Measurements from ENCODE around the gene CIAO3.

The CIAO3 gene

DNA sequence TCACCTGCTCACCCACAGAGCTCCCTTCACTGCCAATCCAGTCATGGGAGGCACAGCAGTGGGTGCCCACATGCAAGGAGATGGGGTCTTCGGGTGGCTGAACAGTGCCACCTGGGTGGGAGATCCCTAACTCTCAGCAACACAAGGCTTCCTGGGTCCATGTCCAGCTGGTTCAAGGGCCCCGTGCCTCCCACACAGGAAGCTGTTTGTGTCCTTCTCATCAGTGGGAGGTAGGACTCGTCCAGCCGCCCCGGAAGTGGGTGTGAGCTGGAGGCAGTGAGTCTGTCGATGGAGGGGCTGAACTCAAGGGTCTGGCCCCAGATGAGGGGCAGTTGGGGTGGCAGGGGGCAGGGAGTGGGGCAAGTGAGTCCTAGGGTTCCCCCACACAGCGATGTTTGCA lies 36.8 kb downstream of the CIAO3 start:
- H2BK5ac ChIP-seq (ENCODE audit: low read length) = peak overlapping the region; percentile 75
- H3K4me3 ChIP-seq (ENCODE audit: low read length in 2 of 2) = peak overlapping the region in 1 of 2 donors; percentile 64
- DNase-seq (ENCODE audit: low spot score) = no peak
- H3K9me3 ChIP-seq (replicated peaks in 1 of 2; ENCODE audit: control insufficient read depth in 2 of 2, insufficient read depth in 1 of 2, low read depth in 1 of 2, low read length in 2 of 2) = no peaks in the 10 kb centered on the region
- H3K36me3 ChIP-seq (replicated peaks in 1 of 2; ENCODE audit: control insufficient read depth in 2 of 2, insufficient read depth in 2 of 2, low read length in 2 of 2) = no peaks in the 10 kb centered on the region
- no CpG with 5 or more reads among the region's 7 CpGs for WGBS, 2 donors (ENCODE audit: extremely low coverage in 2 of 2, insufficient read length in 2 of 2, insufficient replicate concordance in 1 of 2)
- peaks cover 41 to 95% (median 51%) of the 10 kb centered on the region in 3 experiments for H3K27me3 ChIP-seq (ENCODE audit: control insufficient read depth in 3 of 3, insufficient read depth in 3 of 3, low read depth in 1 of 3, low read length in 3 of 3)
- no peak overlapping the region for H2AFZ ChIP-seq (ENCODE audit: low read length)
- H3K9ac ChIP-seq (ENCODE audit: low read depth, low read length, poor library complexity) = no peak overlapping the region
- no peak overlapping the region for H3K18ac ChIP-seq (ENCODE audit: low read length)
- no peak overlapping the region for H3K4ac ChIP-seq (ENCODE audit: low read length)
- H3K4me1 ChIP-seq (ENCODE audit: control insufficient read depth in 2 of 2, insufficient read depth in 1 of 2, low read depth in 1 of 2, low read length in 2 of 2) = peaks cover under 1 to 29% of the 10 kb centered on the region in 2 donors
- no peak overlapping the region for H4K8ac ChIP-seq (ENCODE audit: low read depth, low read length)
- H4K91ac ChIP-seq (ENCODE audit: low read depth, low read length, poor library complexity) = no peak overlapping the region
- H2AK5ac ChIP-seq (ENCODE audit: low read depth, low read length) = no peak overlapping the region
- peak overlapping the region; percentile 17 for H2BK15ac ChIP-seq (ENCODE audit: low read length)
- no peak overlapping the region for H3K14ac ChIP-seq (ENCODE audit: low read length)
- no peak overlapping the region for H3K4me2 ChIP-seq (ENCODE audit: insufficient read depth, low read length, poor library complexity, severe bottlenecking)
- H2BK12ac ChIP-seq (ENCODE audit: low read length) = no peak overlapping the region
- peaks cover 2% of the 10 kb centered on the region for H3K79me1 ChIP-seq (ENCODE audit: low read depth, low read length)
- peak overlapping the region; percentile 76 for H2BK120ac ChIP-seq (ENCODE audit: low read depth, low read length)
- H3K23ac ChIP-seq (ENCODE audit: low read depth, low read length, poor library complexity) = peak overlapping the region; percentile 91
- no peak overlapping the region for H3K27ac ChIP-seq (replicated peaks; ENCODE audit: low read length)

DNA sequence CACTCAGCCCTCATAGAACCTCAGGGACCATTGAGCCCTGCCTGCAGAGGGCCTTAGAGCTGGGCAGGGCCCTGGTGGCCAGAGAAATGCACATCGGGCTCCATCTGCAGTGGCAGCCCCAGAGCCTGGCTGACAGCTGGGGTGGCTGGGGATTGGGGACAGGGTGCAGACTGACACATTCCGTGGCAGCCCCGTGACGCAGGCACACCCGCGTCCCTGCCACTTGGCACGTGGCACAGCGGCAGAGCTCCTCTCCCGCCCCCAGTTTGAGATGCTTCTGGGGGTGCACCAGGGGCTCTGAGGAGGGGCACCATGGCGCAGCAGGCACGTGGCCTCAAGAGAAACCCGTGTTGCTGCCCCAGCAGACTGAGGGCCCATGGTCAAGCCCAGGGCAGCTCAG lies 37.4 kb downstream of the CIAO3 start:
- H3K4ac ChIP-seq (ENCODE audit: low read length) = no peak overlapping the region
- H2BK5ac ChIP-seq (ENCODE audit: low read length) = peak overlapping the region; percentile 75
- no peak overlapping the region for H3K4me3 ChIP-seq (ENCODE audit: low read length in 2 of 2)
- no peak overlapping the region for H2AFZ ChIP-seq (ENCODE audit: low read length)
- WGBS, 2 donors (ENCODE audit: extremely low coverage in 2 of 2, insufficient read length in 2 of 2, insufficient replicate concordance in 1 of 2) = no CpG with 5 or more reads among the region's 12 CpGs
- H2BK12ac ChIP-seq (ENCODE audit: low read length) = no peak overlapping the region
- no peak overlapping the region for H3K9ac ChIP-seq (ENCODE audit: low read depth, low read length, poor library complexity)
- peak overlapping the region; percentile 91 for H3K23ac ChIP-seq (ENCODE audit: low read depth, low read length, poor library complexity)
- H4K8ac ChIP-seq (ENCODE audit: low read depth, low read length) = no peak overlapping the region
- no peak for DNase-seq (ENCODE audit: low spot score)
- H2BK15ac ChIP-seq (ENCODE audit: low read length) = peak overlapping the region; percentile 17
- H3K9me3 ChIP-seq (replicated peaks in 1 of 2; ENCODE audit: control insufficient read depth in 2 of 2, insufficient read depth in 1 of 2, low read depth in 1 of 2, low read length in 2 of 2) = no peaks in the 10 kb centered on the region
- no peak overlapping the region for H3K4me2 ChIP-seq (ENCODE audit: insufficient read depth, low read length, poor library complexity, severe bottlenecking)
- no peak overlapping the region for H3K14ac ChIP-seq (ENCODE audit: low read length)
- no peak overlapping the region for H2BK120ac ChIP-seq (ENCODE audit: low read depth, low read length)
- no peaks in the 10 kb centered on the region for H3K36me3 ChIP-seq (replicated peaks in 1 of 2; ENCODE audit: control insufficient read depth in 2 of 2, insufficient read depth in 2 of 2, low read length in 2 of 2)
- H4K91ac ChIP-seq (ENCODE audit: low read depth, low read length, poor library complexity) = no peak overlapping the region
- H3K79me1 ChIP-seq (ENCODE audit: low read depth, low read length) = peaks cover 2% of the 10 kb centered on the region
- H3K4me1 ChIP-seq (ENCODE audit: control insufficient read depth in 2 of 2, insufficient read depth in 1 of 2, low read depth in 1 of 2, low read length in 2 of 2) = peaks cover 0 to 25% of the 10 kb centered on the region in 2 donors
- peaks cover 41 to 92% (median 51%) of the 10 kb centered on the region in 3 experiments for H3K27me3 ChIP-seq (ENCODE audit: control insufficient read depth in 3 of 3, insufficient read depth in 3 of 3, low read depth in 1 of 3, low read length in 3 of 3)
- no peak overlapping the region for H3K18ac ChIP-seq (ENCODE audit: low read length)
- no peak overlapping the region for H2AK5ac ChIP-seq (ENCODE audit: low read depth, low read length)
- no peak overlapping the region for H3K27ac ChIP-seq (replicated peaks; ENCODE audit: low read length)

DNA sequence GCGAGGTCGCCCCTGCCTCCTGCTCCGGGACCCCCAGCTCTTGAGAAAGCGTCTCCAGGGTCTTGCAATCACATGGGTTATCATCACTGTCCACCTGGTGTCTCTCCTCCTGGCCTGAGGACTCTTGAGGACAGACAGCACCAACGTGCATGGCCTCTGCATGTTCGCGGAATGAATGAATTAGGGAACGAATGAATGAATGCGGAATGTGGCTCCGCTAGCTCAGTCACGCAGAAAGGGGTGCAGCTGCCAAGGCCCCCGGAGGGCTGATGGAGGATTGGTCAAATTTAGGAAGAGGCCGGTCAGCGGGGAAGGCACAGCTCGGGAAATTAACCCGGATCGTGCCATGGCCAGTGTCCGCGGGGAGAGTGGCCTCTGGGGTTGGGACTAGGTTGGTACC lies 38.5 kb downstream of the CIAO3 start:
- H2BK120ac ChIP-seq (ENCODE audit: low read depth, low read length) = no peak overlapping the region
- no peak overlapping the region for H3K9ac ChIP-seq (ENCODE audit: low read depth, low read length, poor library complexity)
- peak overlapping the region; percentile 17 for H3K18ac ChIP-seq (ENCODE audit: low read length)
- H3K23ac ChIP-seq (ENCODE audit: low read depth, low read length, poor library complexity) = no peak overlapping the region
- peaks cover 2% of the 10 kb centered on the region for H3K79me1 ChIP-seq (ENCODE audit: low read depth, low read length)
- peak overlapping the region; percentile 53 for H2BK5ac ChIP-seq (ENCODE audit: low read length)
- H3K9me3 ChIP-seq (replicated peaks in 1 of 2; ENCODE audit: control insufficient read depth in 2 of 2, insufficient read depth in 1 of 2, low read depth in 1 of 2, low read length in 2 of 2) = no peaks in the 10 kb centered on the region
- no peak for DNase-seq (ENCODE audit: low spot score)
- H3K4ac ChIP-seq (ENCODE audit: low read length) = no peak overlapping the region
- H3K27ac ChIP-seq (replicated peaks; ENCODE audit: low read length) = no peak overlapping the region
- H2AFZ ChIP-seq (ENCODE audit: low read length) = no peak overlapping the region
- no peak overlapping the region for H3K14ac ChIP-seq (ENCODE audit: low read length)
- no peak overlapping the region for H4K8ac ChIP-seq (ENCODE audit: low read depth, low read length)
- H3K4me1 ChIP-seq (ENCODE audit: control insufficient read depth in 2 of 2, insufficient read depth in 1 of 2, low read depth in 1 of 2, low read length in 2 of 2) = peaks cover 0 to 25% of the 10 kb centered on the region in 2 donors
- no peak overlapping the region for H2BK15ac ChIP-seq (ENCODE audit: low read length)
- no peak overlapping the region for H3K4me2 ChIP-seq (ENCODE audit: insufficient read depth, low read length, poor library complexity, severe bottlenecking)
- H2BK12ac ChIP-seq (ENCODE audit: low read length) = no peak overlapping the region
- peak overlapping the region in 1 of 2 donors; percentile 59 for H3K4me3 ChIP-seq (ENCODE audit: low read length in 2 of 2)
- H4K91ac ChIP-seq (ENCODE audit: low read depth, low read length, poor library complexity) = no peak overlapping the region
- H2AK5ac ChIP-seq (ENCODE audit: low read depth, low read length) = no peak overlapping the region
- WGBS, 2 donors (ENCODE audit: extremely low coverage in 2 of 2, insufficient read length in 2 of 2, insufficient replicate concordance in 1 of 2) = no CpG with 5 or more reads among the region's 19 CpGs
- H3K36me3 ChIP-seq (replicated peaks in 1 of 2; ENCODE audit: control insufficient read depth in 2 of 2, insufficient read depth in 2 of 2, low read length in 2 of 2) = no peaks in the 10 kb centered on the region
- H3K27me3 ChIP-seq (ENCODE audit: control insufficient read depth in 3 of 3, insufficient read depth in 3 of 3, low read depth in 1 of 3, low read length in 3 of 3) = peaks cover 41 to 87% (median 44%) of the 10 kb centered on the region in 3 experiments

DNA sequence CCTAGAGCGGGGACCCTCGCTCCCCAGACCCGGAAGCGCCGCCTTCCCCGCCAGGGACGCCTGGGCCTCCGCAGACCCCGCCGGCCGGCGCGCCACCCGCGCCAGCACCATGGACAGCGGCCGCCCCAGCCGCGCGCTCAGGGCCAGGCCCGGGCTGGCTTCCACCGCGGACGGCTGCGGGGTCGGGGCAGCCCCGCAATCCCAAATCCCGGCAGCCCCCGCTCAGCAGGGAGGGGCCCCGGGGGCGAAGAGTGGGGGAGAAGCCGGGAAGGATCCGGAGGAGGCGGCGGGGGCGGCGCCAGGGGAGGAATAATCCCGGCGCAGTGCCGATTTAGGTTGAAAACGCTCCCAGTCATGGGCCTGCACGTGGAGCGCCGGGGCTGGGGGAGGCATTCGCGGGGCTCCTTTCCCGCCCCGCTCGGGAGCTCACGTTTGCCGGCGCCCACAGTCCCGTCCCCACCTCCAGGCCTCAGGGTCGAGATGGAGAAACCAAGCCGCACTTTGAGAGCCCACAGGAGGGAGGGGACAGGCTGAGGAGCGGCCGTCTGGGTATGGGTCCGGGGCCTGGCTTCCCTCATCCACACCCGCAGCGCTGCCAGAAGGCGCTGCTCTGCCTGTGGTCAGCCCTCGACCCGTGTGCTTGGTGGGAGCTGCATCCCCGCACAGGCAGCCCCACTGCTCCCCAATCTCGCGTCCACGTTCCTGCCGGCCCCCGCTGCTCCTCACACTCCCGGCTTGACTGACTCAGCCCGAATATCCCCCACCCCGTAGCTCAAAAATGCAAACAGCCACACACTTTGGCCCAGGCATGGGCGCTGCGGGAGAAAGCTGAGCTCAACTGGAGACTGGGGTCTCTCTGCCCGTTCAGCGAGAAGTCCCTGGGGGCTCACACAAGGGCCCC lies 39.9 kb downstream of the CIAO3 start:
- H2BK5ac ChIP-seq (ENCODE audit: low read length) = no peak overlapping the region
- no peak overlapping the region for H2AFZ ChIP-seq (ENCODE audit: low read length)
- H3K79me1 ChIP-seq (ENCODE audit: low read depth, low read length) = peaks cover 2% of the 10 kb centered on the region
- no peak overlapping the region for H3K4ac ChIP-seq (ENCODE audit: low read length)
- H3K4me1 ChIP-seq (ENCODE audit: control insufficient read depth in 2 of 2, insufficient read depth in 1 of 2, low read depth in 1 of 2, low read length in 2 of 2) = peaks cover 0 to 13% of the 10 kb centered on the region in 2 donors
- no peak overlapping the region for H2BK120ac ChIP-seq (ENCODE audit: low read depth, low read length)
- H3K27me3 ChIP-seq (ENCODE audit: control insufficient read depth in 3 of 3, insufficient read depth in 3 of 3, low read depth in 1 of 3, low read length in 3 of 3) = peaks cover 33 to 85% (median 36%) of the 10 kb centered on the region in 3 experiments
- peak; percentile 75 for DNase-seq (ENCODE audit: low spot score)
- H3K4me3 ChIP-seq (ENCODE audit: low read length in 2 of 2) = peak overlapping the region in 1 of 2 donors; percentile 6
- H3K4me2 ChIP-seq (ENCODE audit: insufficient read depth, low read length, poor library complexity, severe bottlenecking) = peak overlapping the region; percentile 2
- no peak overlapping the region for H2BK12ac ChIP-seq (ENCODE audit: low read length)
- H2AK5ac ChIP-seq (ENCODE audit: low read depth, low read length) = no peak overlapping the region
- no peak overlapping the region for H4K8ac ChIP-seq (ENCODE audit: low read depth, low read length)
- no peak overlapping the region for H3K9ac ChIP-seq (ENCODE audit: low read depth, low read length, poor library complexity)
- no peak overlapping the region for H3K18ac ChIP-seq (ENCODE audit: low read length)
- no peak overlapping the region for H3K27ac ChIP-seq (replicated peaks; ENCODE audit: low read length)
- H2BK15ac ChIP-seq (ENCODE audit: low read length) = no peak overlapping the region
- no peak overlapping the region for H4K91ac ChIP-seq (ENCODE audit: low read depth, low read length, poor library complexity)
- H3K9me3 ChIP-seq (replicated peaks in 1 of 2; ENCODE audit: control insufficient read depth in 2 of 2, insufficient read depth in 1 of 2, low read depth in 1 of 2, low read length in 2 of 2) = no peaks in the 10 kb centered on the region
- peak overlapping the region; percentile 34 for H3K23ac ChIP-seq (ENCODE audit: low read depth, low read length, poor library complexity)
- no peaks in the 10 kb centered on the region for H3K36me3 ChIP-seq (replicated peaks in 1 of 2; ENCODE audit: control insufficient read depth in 2 of 2, insufficient read depth in 2 of 2, low read length in 2 of 2)
- WGBS, 2 donors (ENCODE audit: extremely low coverage in 2 of 2, insufficient read length in 2 of 2, insufficient replicate concordance in 1 of 2) = no CpG with 5 or more reads among the region's 76 CpGs
- no peak overlapping the region for H3K14ac ChIP-seq (ENCODE audit: low read length)
